SH-SY5Y (cell line): ENCODE data around the gene ABHD12.

ENCODE experiments used
- GATA2 ChIP-seq: IDR thresholded peaks from 2 replicates; pipeline ENCODE4 v1.6.1; 2011; ENCODE audit warnings: mild to moderate bottlenecking, low read depth, low read length
- GATA3 ChIP-seq: IDR thresholded peaks from 2 replicates; pipeline ENCODE4 v1.6.1; 2011; ENCODE audit warnings: low read depth, mild to moderate bottlenecking, low read length, moderate library complexity

GRCh38 chr20:25318471-25319240 lies 72.0 kb downstream of the ABHD12 start:
- no peak for TF ChIP-seq GATA2
- no peak for TF ChIP-seq GATA3
